HepG2 (cell line): ENCODE measurements around the gene TNK1. TPM values are rescaled to one million over a fixed set of nuclear protein-coding genes. Genes with fewer than 3 reads are reported as not detected.
A peak's percentile ranks its signal among the peaks of the same experiment; 100 is the strongest.

Experiments
- CBFB ChIP-seq: sonication (generic); formaldehyde crosslinking; IDR thresholded peaks from 2 replicates; pipeline ENCODE4 v1.4.0; 2020; ENCODE audit warnings: missing genetic modification reagents
- CBX1 ChIP-seq: IDR thresholded peaks from one replicate; pipeline ENCODE4 v1.6.1; 2016; ENCODE audit warnings: antibody characterized with exemption, low read depth
- DDIT3 ChIP-seq: sonication (generic); formaldehyde crosslinking; IDR thresholded peaks from 2 replicates; pipeline ENCODE4 v1.4.0; 2020; ENCODE audit warnings: mild to moderate bottlenecking, missing genetic modification reagents
- GMEB1 ChIP-seq: sonication (generic); formaldehyde crosslinking; IDR thresholded peaks from 2 replicates; pipeline ENCODE4 v1.5.1; 2020; ENCODE audit warnings: missing genetic modification reagents, mild to moderate bottlenecking, borderline replicate concordance
- HOXD1 ChIP-seq: sonication (generic); formaldehyde crosslinking; IDR thresholded peaks from 2 replicates; pipeline ENCODE4 v1.5.0; 2020; ENCODE audit warnings: missing genetic modification reagents
- MLXIP ChIP-seq: sonication (generic); formaldehyde crosslinking; IDR thresholded peaks from 2 replicates; pipeline ENCODE4 v1.9.0; 2021; ENCODE audit warnings: missing genetic modification reagents, borderline replicate concordance
- NRL ChIP-seq: sonication (generic); formaldehyde crosslinking; IDR thresholded peaks from 2 replicates; pipeline ENCODE4 v1.5.0; 2020; ENCODE audit warnings: missing genetic modification reagents, mild to moderate bottlenecking, moderate library complexity, borderline replicate concordance
- RBFOX2 ChIP-seq: fragments of 200-400 bp; formaldehyde crosslinking; IDR thresholded peaks from 2 replicates; pipeline ENCODE4 v1.6.1; 2017; ENCODE audit warnings: low read depth, mild to moderate bottlenecking, low read length
- SP140L ChIP-seq: sonication (generic); formaldehyde crosslinking; IDR thresholded peaks from 2 replicates; pipeline ENCODE4 v1.4.0; 2020; ENCODE audit warnings: missing genetic modification reagents, borderline replicate concordance
- SSRP1 ChIP-seq: IDR thresholded peaks from 2 replicates; pipeline ENCODE4 v1.6.1; 2016; ENCODE audit warnings: control low read depth
- TBX2 ChIP-seq: sonication (generic); formaldehyde crosslinking; IDR thresholded peaks from 2 replicates; pipeline ENCODE4 v1.5.0; 2020; ENCODE audit warnings: missing genetic modification reagents, mild to moderate bottlenecking, borderline replicate concordance
- TGIF2 ChIP-seq: IDR thresholded peaks from 2 replicates; pipeline ENCODE4 v1.6.1; 2016; ENCODE audit warnings: control low read depth, missing compliant biosample characterization
- ZFX ChIP-seq: sonication (generic); formaldehyde crosslinking; IDR thresholded peaks from 2 replicates; pipeline ENCODE4 v1.4.0; 2020; ENCODE audit warnings: mild to moderate bottlenecking, low read depth, missing genetic modification reagents, moderate library complexity
- ZNF530 ChIP-seq: sonication (generic); formaldehyde crosslinking; IDR thresholded peaks from 2 replicates; pipeline ENCODE4 v1.5.0; 2020; ENCODE audit warnings: low read depth, mild to moderate bottlenecking, missing genetic modification reagents
- ZNF563 ChIP-seq: sonication (generic); formaldehyde crosslinking; IDR thresholded peaks from 2 replicates; pipeline ENCODE4 v1.8.0; 2022; ENCODE audit warnings: mild to moderate bottlenecking, moderate library complexity, missing genetic modification reagents
- ZNF746 ChIP-seq: sonication (generic); formaldehyde crosslinking; IDR thresholded peaks from 2 replicates; pipeline ENCODE4 v1.8.0; 2022; ENCODE audit warnings: mild to moderate bottlenecking, missing genetic modification reagents
- polyA plus RNA-seq, 8 experiments: library from polyadenylated mRNA; depleted of rRNA in 3 of 8; stranded (reverse) in 7 of 8; unstranded in 1 of 8; fragments of >200 nt; fragmentation: Illumina TruSeq in 4 of 8; extraction: Trizol in 4 of 8; gene quantifications; 2 replicates each; pipeline versions ENCODE4 v1.2.1 to v1.2.3, GENCODE V29; 2011 to 2016; ENCODE audit warnings: low read depth in 4 of 8, missing spikeins in 1 of 8, mixed read lengths in 1 of 8; ENCODE audit not compliant: insufficient read depth in 1 of 8
- total RNA-seq, 5 experiments: library from RNA; depleted of rRNA; stranded (reverse); fragments of >200 nt; fragmentation: Illumina TruSeq; extraction: Trizol; gene quantifications; 2 replicates each; pipeline ENCODE4 v1.2.3, GENCODE V29; 2016; ENCODE audit warnings: low read depth in 1 of 5
- TF ChIP-seq, protein P1 (sequence below): sonication (generic); formaldehyde crosslinking; IDR thresholded peaks from 2 replicates; pipeline ENCODE4 v1.8.1; 2023; ENCODE audit warnings: missing genetic modification reagents, inconsistent platforms, borderline replicate concordance
- TF ChIP-seq, protein P2 (sequence below): sonication (generic); formaldehyde crosslinking; IDR thresholded peaks from 2 replicates; pipeline ENCODE4 v1.5.0; 2020; ENCODE audit warnings: mild to moderate bottlenecking, missing genetic modification reagents, borderline replicate concordance

TNK1 gene
- total and polyA plus RNA-seq, 2 of the 13 experiments (the other 11 are each of a cell fraction or from before 2014, with no cell fraction given): 2.0 to 3.5 TPM

DNA sequence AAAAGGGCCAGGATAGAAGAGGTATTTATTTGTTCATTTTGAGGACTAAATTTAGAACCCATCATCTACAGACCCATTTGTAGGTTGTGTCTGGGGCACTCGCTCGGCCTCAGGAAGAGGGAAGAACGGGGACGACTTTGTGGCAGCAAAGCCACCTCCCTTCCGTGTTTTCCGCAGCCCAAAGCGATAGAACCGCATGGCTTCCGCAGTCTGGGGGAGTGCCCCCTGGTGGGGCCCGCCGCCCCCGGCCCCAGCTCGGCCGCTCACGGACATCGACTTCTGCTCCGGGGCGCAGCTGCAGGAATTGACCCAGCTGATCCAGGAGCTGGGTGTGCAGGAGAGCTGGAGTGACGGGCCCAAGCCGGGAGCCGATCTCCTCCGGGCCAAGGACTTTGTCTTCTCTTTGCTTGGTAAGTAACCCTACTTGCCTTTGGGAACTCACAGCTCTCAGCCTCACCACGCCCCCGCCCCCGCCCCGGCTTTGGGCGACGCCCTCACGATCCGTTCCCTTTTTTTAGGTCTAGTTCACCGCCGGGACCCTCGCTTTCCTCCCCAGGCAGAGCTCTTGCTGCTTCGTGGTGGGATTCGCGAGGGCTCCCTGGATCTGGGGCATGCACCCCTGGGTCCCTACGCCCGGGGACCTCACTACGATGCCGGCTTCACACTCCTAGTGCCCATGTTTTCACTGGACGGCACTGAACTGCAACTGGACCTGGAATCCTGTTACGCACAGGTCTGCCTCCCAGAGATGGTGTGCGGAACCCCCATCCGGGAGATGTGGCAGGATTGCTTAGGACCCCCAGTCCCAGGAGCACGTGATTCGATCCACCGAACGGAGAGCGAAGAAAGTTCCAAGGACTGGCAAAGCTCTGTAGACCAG lies 55.0 kb downstream of the TNK1 start (continued):
- TF ChIP-seq MLXIP: no peak
- TF ChIP-seq TBX2 (CRISPR knock-in tag): no peak
- TF ChIP-seq CBFB (CRISPR knock-in tag): no peak
- TF ChIP-seq, protein P1, sequence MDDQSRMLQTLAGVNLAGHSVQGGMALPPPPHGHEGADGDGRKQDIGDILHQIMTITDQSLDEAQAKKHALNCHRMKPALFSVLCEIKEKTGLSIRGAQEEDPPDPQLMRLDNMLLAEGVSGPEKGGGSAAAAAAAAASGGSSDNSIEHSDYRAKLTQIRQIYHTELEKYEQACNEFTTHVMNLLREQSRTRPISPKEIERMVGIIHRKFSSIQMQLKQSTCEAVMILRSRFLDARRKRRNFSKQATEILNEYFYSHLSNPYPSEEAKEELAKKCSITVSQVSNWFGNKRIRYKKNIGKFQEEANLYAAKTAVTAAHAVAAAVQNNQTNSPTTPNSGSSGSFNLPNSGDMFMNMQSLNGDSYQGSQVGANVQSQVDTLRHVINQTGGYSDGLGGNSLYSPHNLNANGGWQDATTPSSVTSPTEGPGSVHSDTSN: no peak; the same call in 1 of the 2 replicates
- TF ChIP-seq, protein P2, sequence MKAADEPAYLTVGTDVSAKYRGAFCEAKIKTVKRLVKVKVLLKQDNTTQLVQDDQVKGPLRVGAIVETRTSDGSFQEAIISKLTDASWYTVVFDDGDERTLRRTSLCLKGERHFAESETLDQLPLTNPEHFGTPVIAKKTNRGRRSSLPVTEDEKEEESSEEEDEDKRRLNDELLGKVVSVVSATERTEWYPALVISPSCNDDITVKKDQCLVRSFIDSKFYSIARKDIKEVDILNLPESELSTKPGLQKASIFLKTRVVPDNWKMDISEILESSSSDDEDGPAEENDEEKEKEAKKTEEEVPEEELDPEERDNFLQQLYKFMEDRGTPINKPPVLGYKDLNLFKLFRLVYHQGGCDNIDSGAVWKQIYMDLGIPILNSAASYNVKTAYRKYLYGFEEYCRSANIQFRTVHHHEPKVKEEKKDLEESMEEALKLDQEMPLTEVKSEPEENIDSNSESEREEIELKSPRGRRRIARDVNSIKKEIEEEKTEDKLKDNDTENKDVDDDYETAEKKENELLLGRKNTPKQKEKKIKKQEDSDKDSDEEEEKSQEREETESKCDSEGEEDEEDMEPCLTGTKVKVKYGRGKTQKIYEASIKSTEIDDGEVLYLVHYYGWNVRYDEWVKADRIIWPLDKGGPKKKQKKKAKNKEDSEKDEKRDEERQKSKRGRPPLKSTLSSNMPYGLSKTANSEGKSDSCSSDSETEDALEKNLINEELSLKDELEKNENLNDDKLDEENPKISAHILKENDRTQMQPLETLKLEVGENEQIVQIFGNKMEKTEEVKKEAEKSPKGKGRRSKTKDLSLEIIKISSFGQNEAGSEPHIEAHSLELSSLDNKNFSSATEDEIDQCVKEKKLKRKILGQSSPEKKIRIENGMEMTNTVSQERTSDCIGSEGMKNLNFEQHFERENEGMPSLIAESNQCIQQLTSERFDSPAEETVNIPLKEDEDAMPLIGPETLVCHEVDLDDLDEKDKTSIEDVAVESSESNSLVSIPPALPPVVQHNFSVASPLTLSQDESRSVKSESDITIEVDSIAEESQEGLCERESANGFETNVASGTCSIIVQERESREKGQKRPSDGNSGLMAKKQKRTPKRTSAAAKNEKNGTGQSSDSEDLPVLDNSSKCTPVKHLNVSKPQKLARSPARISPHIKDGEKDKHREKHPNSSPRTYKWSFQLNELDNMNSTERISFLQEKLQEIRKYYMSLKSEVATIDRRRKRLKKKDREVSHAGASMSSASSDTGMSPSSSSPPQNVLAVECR (CRISPR knock-in tag): peak; percentile 52; the same call in 1 of the 2 replicates
- TF ChIP-seq ZFX: peak; percentile 13; the same call in 1 of the 2 replicates
- TF ChIP-seq GMEB1: no peak
- TF ChIP-seq CBX1: no peak
- TF ChIP-seq SSRP1 (CRISPR knock-in tag): no peak
- TF ChIP-seq TGIF2 (CRISPR knock-in tag): peak; percentile 16; the same call in 1 of the 2 replicates
- TF ChIP-seq NRL (CRISPR knock-in tag): no peak
- TF ChIP-seq RBFOX2: 0 out of 2 replicates have a peak, but pooled peaks have one; percentile 45
- no peak for TF ChIP-seq ZNF746 (CRISPR knock-in tag)
- 0 out of 2 replicates have a peak, but pooled peaks have one; percentile 33 for TF ChIP-seq ZNF563 (CRISPR knock-in tag)
- TF ChIP-seq SP140L (CRISPR knock-in tag): no peak
- no peak for TF ChIP-seq ZNF530 (CRISPR knock-in tag)
- 0 out of 2 replicates have a peak, but pooled peaks have one; percentile 7 for TF ChIP-seq HOXD1 (CRISPR knock-in tag)
- no peak for TF ChIP-seq DDIT3
